KBM-7 (cell line): ENCODE measurements around the gene ZP1.

Experiments used
- DNase-seq: peaks from one replicate; pipeline ENCODE4 v3.0.0-alpha.2; 2015
- in situ Hi-C: fragments of 300-500 bp; cut with MboI; formaldehyde crosslinking; loops from 2 replicates; pipeline ENCODE4 v1.14.3; 2020; ENCODE audit warnings: low sequenced_read_pairs, low pct_unique_long_range_greater_than_20kb, mixed read lengths

ZP1 gene

GRCh38 chr11:60857378-60858232, 9.7 kb upstream of the ZP1 start:
- DNase-seq, result no peak

GRCh38 chr11:60858236-60858635, 9.1 kb upstream of the ZP1 start:
- in situ Hi-C loops, result no loop called here
- no peak for DNase-seq

More at GRCh38 chr11:60857378-60858232, 9.7 kb upstream of the ZP1 start:
- in situ Hi-C loops, result no loop called here

- in situ Hi-C loops, result no loop called here
- peak; percentile 59 for DNase-seq
Observed at GRCh38 chr11:60858731-60859464, 8.4 kb upstream of the ZP1 start.

GRCh38 chr11:60859616-60860250, 7.6 kb upstream of the ZP1 start:
- DNase-seq, result no peak
- in situ Hi-C loops, result no loop called here

- no peak for DNase-seq
- in situ Hi-C loops, result no loop called here
Observed at GRCh38 chr11:60860943-60861342, 6.4 kb upstream of the ZP1 start.

GRCh38 chr11:60862171-60862570, 5.2 kb upstream of the ZP1 start:
- DNase-seq, result no peak
- in situ Hi-C loops, result no loop called here

GRCh38 chr11:60863550-60864521, 3.5 kb upstream of the ZP1 start:
- in situ Hi-C loops, result no loop called here
- DNase-seq, result no peak

GRCh38 chr11:60864856-60865513, 2.4 kb upstream of the ZP1 start:
- DNase-seq, result no peak
- in situ Hi-C loops, result no loop called here

GRCh38 chr11:60867871-60868681, 734 bp downstream of the ZP1 start:
- in situ Hi-C loops, result no loop called here
- DNase-seq, result no peak

- in situ Hi-C loops, result no loop called here
- no peak for DNase-seq
Observed at GRCh38 chr11:60868682-60869450, 1.5 kb downstream of the ZP1 start.

- no peak for DNase-seq
- in situ Hi-C loops, result no loop called here
Observed at GRCh38 chr11:60869451-60869825, 2.1 kb downstream of the ZP1 start.

GRCh38 chr11:60870276-60870675, 2.9 kb downstream of the ZP1 start:
- no peak for DNase-seq
- in situ Hi-C loops, result no loop called here

GRCh38 chr11:60870733-60871377, 3.5 kb downstream of the ZP1 start:
- DNase-seq, result no peak
- in situ Hi-C loops, result no loop called here

- no peak for DNase-seq
- in situ Hi-C loops, result no loop called here
Observed at GRCh38 chr11:60871378-60872061, 4.2 kb downstream of the ZP1 start.

GRCh38 chr11:60872124-60872960, 5.0 kb downstream of the ZP1 start:
- DNase-seq, result no peak
- in situ Hi-C loops, result no loop called here
